Ovary (tissue), 3 donors: ENCODE results near the gene IGSF9B.

Source experiments
- CTCF ChIP-seq, 3 donors: fragments of 450-650 bp in 2 of 3; fragments of 200-600 bp in 1 of 3; IDR thresholded peaks; one replicate each; pipeline versions ENCODE4 v1.5.1 to v1.8.0; 2016 to 2022; ENCODE audit warnings: antibody characterized with exemption in 3 of 3, mild to moderate bottlenecking in 1 of 3
- EP300 ChIP-seq: sonication (generic); formaldehyde crosslinking; IDR thresholded peaks from one replicate; pipeline ENCODE4 v1.6.1; 2017; ENCODE audit warnings: antibody characterized with exemption
- POLR2A ChIP-seq: fragments of 450-650 bp; IDR thresholded peaks from one replicate; pipeline ENCODE4 v1.6.1; 2017; ENCODE audit warnings: antibody characterized with exemption, mild to moderate bottlenecking, moderate library complexity
- donor health status: DM: no; HTN: no; CAD: no.

DNA sequence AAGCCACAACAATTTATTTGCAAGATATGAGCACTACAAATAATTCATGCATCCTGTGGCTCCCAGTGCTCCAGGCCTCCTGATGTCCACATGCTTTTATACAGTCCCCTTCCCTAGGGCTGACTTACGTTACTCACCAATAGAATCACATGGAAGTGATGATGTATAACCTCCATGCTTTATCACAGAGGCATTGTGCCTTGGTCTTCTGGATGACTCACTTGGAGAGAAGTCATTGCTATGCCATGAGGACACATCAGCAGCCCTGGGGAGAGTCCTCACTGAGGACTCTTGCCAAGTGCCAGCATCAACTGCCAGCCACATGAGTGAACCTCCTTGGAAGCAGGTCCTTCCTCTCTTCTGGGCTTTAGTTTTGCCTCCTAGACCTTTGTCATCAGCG is 22.0 kb upstream of the IGSF9B start:
- TF ChIP-seq CTCF (IDR thresholded peaks at IDR 0.05) = no peak
- no peak for TF ChIP-seq POLR2A
- TF ChIP-seq EP300 = no peak
